Stimulated activated CD8-positive, alpha-beta memory T cell treated with anti-CD3 and anti-CD28 coated beads, Interleukin-15, amount 100 ng/mL, for 4 hours (primary cell): ENCODE measurements around the gene RAC2.
A peak's percentile ranks its signal among the peaks of the same experiment; 100 is the strongest.

ENCODE experiments used
- DNase-seq, 2 donors: peaks; one replicate each; pipeline ENCODE4 v3.0.0-alpha.2; 2020; ENCODE audit warnings: low read depth in 2 of 2

Gene RAC2

DNA sequence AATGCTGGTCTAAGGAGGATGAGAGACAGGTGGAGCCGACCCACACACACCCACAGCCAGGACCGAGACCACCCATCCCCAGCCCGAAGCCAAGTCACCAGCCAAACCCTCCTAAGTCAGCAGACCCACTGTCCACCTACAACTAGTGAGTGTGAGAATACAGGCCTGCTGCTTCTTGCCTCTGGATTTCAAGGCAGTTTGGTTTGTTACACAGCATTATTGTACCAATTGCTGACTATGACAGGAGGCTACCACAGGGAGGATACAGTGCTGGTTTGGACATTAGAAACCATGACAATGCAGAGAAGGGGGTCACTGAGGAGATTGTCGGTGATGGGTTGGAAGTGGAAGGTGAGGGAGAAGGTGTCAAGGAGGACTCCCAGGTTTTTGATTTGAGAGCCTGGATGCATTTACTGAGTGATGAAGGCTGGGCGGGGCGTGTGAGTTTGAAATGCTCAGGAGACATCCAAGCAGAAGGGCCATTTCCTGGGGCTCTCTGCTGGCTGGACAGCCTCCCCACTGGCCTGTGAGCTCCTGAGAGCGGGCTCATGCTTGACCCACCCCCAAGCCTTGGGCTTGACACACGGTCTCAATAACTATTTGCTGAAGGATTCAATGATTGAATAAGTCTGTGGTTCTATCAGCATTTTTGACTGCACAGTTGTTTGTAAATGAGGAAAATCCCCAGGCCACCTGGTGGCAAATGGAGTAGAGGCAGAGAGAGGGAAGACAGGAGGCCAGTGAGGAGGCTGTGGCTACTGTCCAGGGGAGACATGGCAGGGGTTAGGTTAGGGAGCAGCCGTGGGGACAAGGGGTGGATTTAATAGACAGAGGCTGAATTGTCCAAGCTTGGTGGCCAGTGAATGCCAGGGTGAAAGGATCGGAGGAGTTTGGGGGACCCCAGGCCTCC, 22.4 kb downstream of the RAC2 start:
- DNase-seq: no peak

DNA sequence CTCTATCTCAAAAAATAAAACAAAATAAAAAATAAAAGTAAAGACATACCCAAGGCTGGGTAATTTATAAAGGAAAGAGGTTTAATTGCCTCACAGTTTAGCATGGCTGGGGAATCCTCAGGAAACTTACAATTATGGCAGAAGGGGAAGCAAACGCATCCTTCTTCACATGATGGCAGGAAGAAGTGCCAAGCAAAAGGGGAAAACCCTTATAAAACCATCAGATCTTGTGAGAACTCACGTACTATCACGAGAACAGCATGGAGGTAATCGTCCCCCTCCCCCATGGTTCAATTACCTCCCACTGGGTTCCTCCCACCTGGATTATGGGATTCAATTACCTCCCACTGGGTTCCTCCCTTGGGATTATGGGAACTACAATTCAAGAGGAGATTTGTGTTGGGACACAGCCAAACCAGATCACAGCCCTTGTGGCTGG, 23.5 kb downstream of the RAC2 start:
- no peak for DNase-seq

DNA sequence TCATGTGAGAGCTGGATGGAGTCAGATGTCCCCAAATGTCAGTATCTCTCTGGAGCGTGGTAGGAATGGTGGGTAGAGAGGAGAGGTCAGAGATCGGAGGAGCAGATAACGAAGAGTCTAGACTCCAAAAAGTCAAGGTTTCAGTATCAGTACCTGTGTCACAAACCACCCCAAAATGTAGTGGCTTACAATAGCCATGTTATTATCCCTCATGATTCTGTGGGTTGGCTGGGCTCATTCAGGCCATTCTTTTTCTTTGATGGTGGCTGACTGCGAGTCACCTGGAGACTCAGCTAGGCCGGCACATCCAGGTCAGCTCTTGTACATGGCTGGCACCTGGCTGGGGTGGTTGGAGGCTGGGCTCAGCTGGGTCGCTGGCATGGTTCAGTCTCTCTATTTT, 24.5 kb downstream of the RAC2 start:
- DNase-seq: no peak

DNA sequence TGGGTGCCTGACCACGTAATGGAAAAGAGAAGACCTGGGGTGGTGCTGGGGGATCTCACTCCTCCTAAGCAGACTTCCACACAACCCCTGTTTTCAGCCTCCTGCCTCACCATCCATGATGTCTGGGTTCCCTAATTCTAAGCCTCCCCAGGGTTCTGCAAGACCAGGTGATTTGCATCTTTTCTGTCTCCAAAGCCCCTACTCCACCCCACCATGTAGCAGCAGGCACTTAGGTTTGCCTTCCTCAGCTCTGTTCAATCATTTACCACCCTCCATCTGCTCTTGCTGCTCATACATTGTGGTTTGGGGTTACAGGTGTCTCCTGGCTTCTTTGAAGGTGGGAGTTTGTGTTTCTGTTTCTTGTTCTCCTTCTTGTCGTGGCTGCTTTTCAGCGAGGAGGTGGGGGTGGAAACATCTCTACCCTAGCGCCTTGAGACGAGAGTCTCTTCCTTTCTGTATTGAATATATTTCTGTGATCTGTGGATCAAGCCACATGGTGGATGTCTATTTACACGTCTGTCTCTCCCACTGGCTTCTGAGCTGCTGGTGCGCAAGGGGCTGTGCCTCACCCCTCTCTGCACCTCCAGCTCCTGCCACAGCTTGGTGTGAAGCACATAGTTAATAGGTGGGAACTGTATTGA, 25.2 kb downstream of the RAC2 start:
- peak in 1 of 2 donors; percentile 72 for DNase-seq

DNA sequence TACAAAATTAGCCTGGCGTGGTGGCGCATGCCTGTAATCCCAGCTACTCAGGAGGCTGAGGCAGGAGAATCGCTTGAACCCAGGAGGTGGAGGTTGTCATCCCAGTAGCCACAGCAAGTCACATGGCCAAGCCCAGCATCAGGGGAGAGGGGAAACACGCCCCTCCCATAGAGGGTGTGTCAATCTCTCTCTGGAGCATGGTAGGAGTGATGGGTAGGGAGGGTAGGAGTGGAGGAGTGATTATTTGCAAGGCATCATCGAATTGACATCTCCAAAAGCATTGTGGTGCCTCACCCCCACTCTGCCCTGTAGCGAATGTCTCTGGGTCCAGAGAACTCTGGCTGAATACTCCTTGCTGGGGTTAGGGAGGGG, 25.7 kb downstream of the RAC2 start:
- no peak for DNase-seq

DNA sequence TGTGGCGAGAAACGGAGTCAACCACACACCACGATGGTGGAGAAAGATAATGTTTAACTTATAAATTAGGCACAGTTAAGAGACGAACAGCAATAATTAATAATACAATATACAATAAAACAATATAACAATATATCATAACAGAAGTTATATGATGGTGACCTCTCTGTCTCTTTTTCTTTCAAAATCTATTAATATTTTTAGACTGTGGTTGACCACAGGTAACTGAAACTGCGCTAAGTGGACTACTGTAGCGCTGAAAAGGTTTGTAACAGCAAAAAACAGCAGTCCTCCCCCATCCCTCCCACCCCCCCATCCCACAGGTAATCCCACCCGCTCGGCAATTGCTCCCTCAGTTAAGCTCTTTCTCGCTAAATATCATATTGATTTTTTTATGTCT, 28.2 kb downstream of the RAC2 start:
- DNase-seq: no peak

DNA sequence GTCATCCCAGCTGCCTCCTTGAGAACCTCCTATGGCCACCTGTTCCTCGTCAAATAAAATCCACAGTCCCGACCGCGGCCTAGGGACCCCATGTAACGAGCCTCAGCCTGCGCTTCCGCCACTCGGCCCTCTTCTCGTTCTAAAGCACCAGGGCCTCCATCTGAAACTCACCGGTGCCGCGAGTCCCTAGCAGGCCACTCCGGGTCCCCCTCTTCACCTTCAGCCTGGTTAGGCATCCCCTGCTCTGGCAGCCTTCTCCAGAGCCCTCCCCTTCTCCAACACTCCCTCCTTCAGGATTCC, 29.4 kb downstream of the RAC2 start:
- DNase-seq: no peak

DNA sequence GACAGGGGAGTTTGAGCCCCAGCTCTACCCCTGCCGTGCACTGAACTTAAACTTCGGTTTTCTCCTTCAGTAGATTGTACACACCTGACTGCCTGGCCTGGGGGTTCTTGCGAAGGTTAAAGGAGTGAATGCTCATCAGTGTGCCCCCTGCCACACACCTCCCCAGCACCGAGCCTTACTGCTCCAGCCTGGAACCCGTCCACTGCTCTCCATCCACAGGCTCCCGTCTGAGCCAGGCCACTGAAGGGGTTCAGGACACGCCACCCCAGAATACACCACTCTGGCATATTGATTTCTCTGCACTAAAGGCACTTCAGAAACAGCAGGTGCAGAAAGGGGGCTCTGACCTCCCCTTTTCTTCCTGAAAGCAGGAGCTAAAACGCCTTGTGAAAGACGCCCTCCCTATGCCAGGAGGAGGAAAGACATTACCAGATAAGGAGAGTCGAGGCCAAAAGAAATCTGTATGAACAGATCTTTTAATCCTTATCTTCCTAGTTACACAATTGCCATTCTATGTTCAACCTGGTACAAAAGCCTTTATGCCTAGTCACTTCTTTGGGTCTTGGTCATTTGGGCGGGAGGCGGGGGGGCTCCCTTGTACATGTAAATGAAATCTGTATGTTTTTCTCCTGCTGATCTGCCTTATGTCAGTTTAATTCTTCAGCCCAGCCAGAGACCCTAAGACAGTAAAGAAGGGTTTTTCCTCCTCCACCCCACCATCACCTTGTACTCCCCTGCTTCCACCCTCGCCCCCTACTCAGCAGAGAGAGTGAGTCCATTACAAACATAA, 29.9 kb downstream of the RAC2 start:
- DNase-seq: no peak

DNA sequence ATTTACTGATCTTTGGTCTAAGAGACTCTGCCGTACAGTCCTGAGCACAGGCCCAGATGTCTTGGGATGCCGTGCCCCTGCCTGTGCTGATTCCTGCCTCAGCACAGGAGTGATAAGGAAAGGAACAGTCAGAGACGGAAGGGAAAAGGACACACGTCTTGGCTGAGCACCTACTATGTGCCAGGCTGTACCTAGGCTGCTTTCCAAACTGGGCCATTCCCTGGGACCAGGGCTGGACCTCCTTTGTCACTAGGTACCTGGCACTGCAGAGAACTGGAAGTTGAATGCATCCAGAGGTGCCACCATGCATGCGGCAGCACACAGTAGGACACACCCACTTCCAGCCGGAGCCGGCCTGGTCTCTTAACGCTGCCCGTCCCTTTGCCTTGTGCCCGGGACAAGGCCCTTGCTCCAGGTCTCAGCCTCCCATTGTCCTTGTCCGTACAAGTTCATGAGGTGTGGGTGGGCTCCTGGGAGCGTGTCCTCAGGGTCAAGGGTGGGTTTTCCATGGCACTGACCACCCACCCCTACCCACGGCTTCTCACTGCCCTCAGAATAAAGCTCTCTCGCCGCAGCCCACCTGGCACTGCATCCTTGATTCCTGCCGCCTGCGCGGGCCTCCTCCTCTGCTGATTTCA, 30.7 kb downstream of the RAC2 start:
- DNase-seq: no peak

DNA sequence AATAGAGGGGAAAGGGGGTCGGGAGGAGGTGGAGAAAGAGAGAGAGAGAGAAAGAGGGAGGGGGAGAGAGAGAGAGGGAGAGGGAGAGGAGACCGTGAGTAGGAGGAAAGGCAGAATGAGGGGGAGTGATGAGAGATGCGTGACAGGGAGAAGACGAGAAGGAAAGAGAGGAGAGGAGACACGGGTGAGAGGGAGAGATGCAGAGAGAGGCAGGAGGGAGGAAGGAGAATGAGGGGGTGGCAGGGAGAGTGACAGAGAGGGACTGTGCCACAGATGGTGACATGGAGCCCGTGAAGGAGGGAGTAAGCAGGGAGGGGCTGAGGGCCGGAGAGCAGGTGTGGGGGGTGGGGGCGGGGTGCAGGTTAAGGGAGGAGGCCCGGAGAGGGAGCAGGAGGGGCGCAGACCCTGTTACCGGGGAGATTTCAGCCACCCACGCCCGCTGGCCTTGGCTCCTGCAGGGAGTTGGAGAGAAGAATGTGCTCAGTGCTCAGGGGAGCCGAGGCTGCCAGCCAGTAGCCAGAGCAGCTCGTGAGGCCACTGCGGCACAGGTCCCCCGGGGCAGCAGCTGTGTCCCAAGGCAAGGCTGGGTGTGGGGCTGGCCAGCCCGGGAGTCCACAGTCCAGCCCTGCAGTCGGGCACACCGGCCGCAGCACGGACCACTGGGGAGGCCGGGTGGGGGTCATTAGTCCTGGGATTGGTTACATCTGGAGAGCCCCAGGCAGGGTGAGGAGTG, 31.7 kb downstream of the RAC2 start, which contains the start of gene SSTR3:
Gene SSTR3 (minus strand): TSS at position 304 of the 733 bp plus-strand sequence. CDS start 4,674 bp downstream, outside the sequence.
- DNase-seq: no peak

DNA sequence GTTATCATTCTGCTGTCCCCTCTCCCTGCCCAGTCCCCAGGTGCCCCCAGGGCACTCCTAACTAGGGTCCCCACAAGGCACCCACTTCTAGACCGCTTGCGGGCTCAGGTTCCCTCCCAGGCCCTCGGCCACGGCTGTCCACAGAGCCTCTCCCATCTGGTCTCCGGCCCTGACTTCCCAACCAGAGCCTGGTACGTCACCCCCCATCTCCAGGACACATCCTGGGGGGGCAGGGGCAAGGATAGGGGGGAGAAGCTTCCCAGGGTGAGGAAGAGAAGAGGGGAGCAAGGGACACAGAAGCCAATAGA, 32.2 kb downstream of the RAC2 start:
- no peak for DNase-seq

DNA sequence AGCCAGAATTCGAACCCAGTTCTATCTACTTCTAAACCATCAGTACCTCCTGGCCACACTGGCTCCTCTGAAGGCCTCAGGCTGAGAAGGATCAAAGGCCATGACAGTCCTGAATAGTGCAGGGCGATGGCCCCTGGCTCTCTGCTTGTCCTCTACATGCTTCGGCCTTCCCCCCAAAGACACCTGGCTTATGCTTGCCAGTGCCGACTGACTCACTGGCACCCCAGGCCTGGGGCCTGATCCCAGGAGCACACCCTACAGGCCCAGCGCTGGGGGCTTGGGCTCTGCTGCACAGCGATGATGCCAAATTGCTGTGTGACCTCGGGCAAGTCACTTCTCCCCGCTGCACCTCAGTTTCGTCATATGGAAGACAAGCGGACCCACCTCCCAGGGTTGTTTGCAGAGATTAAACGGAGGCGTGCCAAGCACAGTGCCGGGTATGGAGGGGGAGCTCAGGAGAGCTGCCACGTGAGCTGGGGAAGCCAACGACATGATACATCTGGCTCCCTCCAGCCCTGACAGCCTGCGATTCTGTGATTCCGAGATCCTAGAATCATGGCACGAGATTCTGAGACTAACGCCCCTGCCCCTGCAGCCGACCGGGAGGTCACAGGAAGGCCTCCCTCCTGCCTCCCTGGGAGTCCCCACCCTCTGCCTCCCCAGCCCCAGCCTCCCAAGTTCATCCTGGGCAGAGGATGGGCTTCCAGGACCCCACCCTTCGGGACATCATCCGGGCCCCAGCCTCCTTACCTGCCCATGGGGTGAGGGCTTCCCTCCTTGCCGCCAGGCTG, 32.8 kb downstream of the RAC2 start:
- no peak for DNase-seq

DNA sequence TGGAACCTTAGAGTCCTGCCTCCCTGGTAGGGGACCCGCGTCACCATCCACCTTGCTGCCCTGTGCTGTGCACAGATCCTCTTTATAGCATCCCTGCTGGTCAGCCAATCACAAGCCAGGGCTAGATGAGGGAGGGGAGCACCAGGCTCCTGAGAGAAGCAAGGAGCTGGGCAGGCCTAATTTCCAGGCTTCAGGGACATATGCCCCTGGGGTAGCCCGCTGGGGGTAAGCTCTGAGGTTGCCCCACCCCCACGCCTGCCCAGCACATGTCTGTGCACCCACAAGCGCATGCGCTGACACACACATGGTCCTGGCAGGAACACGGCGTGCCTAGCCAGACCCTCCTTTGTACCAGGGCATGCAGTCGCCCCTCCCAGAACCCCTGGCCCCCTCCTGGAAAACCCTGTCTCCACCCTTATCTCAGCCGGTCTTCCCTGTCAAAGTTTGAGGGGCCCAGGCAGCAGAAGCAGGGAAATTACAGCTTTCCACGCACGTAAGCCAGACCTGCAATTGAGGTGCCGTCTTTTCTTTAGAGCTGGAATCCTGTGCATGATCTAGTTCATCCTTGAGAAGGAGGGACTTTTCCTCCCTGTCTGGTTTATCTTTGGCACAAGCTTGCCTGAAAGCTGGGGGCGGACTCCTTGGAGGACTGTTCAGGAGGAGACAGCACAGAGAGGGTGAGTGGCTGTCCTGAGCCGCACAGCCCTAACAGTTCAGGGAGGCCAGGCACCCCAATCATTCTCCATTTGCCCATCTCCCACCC, 33.8 kb downstream of the RAC2 start:
- no peak for DNase-seq

DNA sequence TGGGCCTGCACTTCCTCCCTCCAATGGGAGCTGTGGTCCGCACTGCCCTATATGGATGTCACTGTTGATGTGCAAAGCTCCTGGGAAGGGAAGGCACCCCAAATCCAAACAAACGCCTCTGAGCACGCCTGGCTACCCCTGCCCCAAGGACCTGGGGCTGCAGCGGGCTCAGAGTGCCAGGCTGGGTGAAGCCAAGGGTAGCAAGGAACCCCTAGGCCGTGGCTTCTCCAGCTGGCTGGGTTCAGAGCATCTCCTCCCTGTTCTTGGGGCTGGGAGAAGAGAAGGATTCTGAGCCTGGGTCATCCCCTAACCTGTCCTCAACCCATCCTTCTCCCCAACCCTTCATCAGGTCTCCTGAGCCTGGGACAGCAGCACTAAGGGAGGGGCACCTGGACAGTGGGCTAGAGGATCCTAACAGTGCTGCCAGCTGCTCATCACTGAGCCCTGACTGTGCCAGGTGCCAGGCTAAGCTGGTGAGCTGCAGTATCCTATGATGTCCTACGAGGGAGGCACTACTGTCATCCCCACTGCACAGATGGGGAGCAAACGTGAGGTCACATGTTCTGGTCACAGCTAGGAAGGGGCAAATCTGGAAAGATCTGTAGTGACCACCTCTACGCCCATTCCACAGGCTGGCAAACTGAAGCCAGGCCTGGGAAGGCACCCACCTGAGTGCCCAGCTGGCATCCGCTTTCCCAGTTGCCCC, 34.8 kb downstream of the RAC2 start:
- DNase-seq: no peak

DNA sequence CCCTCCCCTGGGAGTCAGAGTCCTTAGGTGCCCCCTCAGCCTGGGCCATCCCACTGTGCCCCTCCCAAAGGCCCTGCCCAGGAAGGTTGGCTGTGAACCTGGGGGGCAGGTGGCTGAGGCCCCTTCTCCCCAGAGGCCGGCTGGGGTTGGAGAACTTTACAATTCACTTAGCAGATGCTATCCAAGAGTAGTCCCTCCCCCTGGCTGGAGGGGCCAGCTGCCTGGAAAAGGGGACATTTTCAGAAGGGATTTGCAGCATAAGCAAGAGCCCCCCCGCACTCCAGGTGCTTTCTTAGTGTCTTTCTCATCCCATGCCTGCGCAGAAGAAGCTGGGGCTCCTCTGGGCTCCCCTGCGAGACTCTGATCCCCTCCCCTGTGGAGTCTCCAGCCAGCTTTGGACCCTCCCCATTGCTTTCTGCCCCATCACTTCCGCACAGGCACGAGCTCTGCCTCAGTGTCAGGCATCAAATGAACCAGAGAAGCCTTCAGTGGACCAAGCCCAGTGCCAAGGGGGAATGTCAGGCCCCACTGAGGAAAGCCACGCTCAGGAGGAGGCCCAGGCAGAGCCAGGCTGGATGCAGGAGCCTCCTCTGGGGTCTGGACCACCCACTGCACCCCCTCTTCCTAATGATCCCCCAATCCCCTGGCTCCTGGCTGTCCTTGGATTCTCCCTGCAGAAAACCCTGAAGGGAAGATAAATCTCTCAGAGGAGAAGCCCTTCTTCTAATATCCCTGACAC, 35.5 kb downstream of the RAC2 start:
- no peak for DNase-seq

DNA sequence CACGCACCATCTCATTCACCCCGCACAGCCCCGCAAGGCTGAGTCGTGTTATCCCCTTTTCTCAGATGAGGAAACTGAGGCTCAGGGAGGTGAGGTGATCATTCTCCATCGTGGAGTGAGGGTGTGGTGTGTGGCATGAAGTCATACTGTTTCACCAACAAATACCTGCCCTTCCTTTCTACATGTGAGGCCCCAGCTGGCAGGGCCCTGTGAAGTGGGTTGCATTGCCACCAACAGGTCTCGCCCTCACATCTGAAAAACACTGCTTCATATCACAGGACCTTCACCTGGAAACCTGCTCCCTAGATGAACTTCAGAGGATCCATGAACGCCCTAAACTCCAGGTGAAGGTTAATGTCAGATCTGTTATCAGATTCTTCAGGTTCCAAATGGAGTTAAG, 36.1 kb downstream of the RAC2 start:
- DNase-seq: no peak

DNA sequence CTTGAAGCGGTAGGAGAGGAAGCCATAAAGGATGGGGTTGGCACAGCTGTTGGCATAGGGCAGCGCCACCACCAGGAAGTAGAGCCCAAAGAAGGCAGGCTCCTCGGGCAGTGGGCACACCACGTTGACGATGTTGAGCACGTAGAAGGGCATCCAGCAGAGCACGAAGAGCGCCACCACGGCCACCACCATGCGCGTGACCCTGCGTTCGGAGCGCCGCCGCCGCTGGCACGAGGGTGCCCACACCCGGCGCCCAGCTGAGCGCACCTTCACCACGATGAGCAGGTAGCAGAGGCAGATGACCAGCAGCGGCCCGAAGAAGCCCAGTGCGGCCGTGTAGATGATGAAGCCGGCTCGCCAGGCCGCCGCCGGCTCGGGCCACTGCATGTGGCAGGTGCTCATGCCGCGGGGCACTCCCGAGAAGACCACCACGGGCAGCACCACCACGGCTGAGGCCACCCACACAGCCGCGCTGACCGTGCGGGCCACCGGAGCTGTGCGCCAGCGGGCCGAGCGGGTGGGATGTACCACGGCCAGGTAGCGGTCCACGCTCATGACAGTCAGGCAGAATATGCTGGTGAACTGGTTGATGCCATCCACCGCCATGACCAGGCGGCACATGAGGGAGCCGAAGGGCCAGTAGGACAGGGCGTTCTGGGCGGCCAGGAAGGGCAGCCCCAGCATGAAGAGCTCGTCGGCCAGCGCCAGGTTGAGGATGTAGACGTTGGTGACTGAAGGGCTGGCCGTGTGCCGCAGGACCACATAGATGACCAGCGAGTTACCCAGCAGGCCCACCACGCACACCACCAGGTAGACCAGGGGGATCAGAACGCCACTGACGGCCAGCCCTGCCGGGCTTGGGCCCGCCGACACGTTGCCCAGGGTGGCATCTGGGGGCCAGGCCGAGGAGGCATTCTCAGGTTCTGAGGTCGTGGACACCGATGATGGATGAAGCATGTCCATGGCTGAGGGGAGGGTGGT, 36.9 kb downstream of the RAC2 start:
- DNase-seq: no peak
